HEK293T (cell line): ENCODE data around the gene BCAR3.

Source experiments
- CTCF ChIA-PET: fragments of 350-600 bp; formaldehyde crosslinking; extraction: SDS; loops from one replicate; lab custom pipeline; 2021; ENCODE audit warnings: antibody characterized with exemption, inconsistent platforms; lab: Yijun Ruan, JAX
- POLR2A ChIA-PET: fragments of 350-600 bp; formaldehyde crosslinking; extraction: SDS; loops from one replicate; lab custom pipeline; 2020; ENCODE audit warnings: antibody characterized with exemption, inconsistent platforms; lab: Yijun Ruan, JAX
- DNase-seq: peaks from one replicate; pipeline ENCODE4 v3.0.0; 2012; ENCODE audit warnings: mixed read lengths; ENCODE audit errors: extremely low spot score
- ARNT ChIP-seq: fragments of 450-650 bp; IDR thresholded peaks from 2 replicates; pipeline ENCODE4 v1.6.1; 2017; ENCODE audit warnings: mild to moderate bottlenecking
- BHLHE40 ChIP-seq: fragments of 450-650 bp; IDR thresholded peaks from 2 replicates; pipeline ENCODE4 v1.6.1; 2016; ENCODE audit warnings: mild to moderate bottlenecking, moderate library complexity, borderline replicate concordance
- CTBP1 ChIP-seq: fragments of 450-650 bp; IDR thresholded peaks from 2 replicates; pipeline ENCODE4 v1.6.1; 2016; ENCODE audit warnings: borderline replicate concordance
- ELF4 ChIP-seq: fragments of 450-650 bp; IDR thresholded peaks from 2 replicates; pipeline ENCODE4 v1.6.1; 2017; ENCODE audit warnings: antibody characterized with exemption
- FOXA1 ChIP-seq: fragments of 450-650 bp; IDR thresholded peaks from 2 replicates; pipeline ENCODE4 v1.6.1; 2016; ENCODE audit warnings: mild to moderate bottlenecking
- FOXK2 ChIP-seq: fragments of 450-650 bp; IDR thresholded peaks from 2 replicates; pipeline ENCODE4 v1.6.1; 2016; ENCODE audit warnings: mild to moderate bottlenecking
- FOXM1 ChIP-seq: fragments of 450-650 bp; IDR thresholded peaks from 2 replicates; pipeline ENCODE4 v1.6.1; 2017; ENCODE audit warnings: mild to moderate bottlenecking, borderline replicate concordance
- HDGF ChIP-seq: fragments of 450-650 bp; IDR thresholded peaks from 2 replicates; pipeline ENCODE4 v1.6.1; 2017; ENCODE audit warnings: antibody characterized with exemption, borderline replicate concordance
- L3MBTL2 ChIP-seq: fragments of 450-650 bp; conservative IDR thresholded peaks from 2 replicates; pipeline ENCODE4 v1.6.1; 2016; ENCODE audit warnings: mild to moderate bottlenecking
- LEF1 ChIP-seq: fragments of 450-650 bp; IDR thresholded peaks from 2 replicates; pipeline ENCODE4 v1.6.1; 2017; ENCODE audit warnings: mild to moderate bottlenecking, borderline replicate concordance
- NFRKB ChIP-seq: fragments of 450-650 bp; IDR thresholded peaks from 2 replicates; pipeline ENCODE4 v1.6.1; 2016; ENCODE audit warnings: mild to moderate bottlenecking, moderate library complexity
- PKNOX1 ChIP-seq: fragments of 450-650 bp; IDR thresholded peaks from 2 replicates; pipeline ENCODE4 v1.6.1; 2016
- SP1 ChIP-seq: fragments of 450-650 bp; IDR thresholded peaks from 2 replicates; pipeline ENCODE4 v1.6.1; 2017
- SUZ12 ChIP-seq: fragments of 450-650 bp; IDR thresholded peaks from 2 replicates; pipeline ENCODE4 v1.6.1; 2016; ENCODE audit warnings: mild to moderate bottlenecking
- TARDBP ChIP-seq: fragments of 450-650 bp; IDR thresholded peaks from 2 replicates; pipeline ENCODE4 v1.6.1; 2016
- ZNF384 ChIP-seq: fragments of 450-650 bp; IDR thresholded peaks from 2 replicates; pipeline ENCODE4 v1.6.1; 2016

The BCAR3 gene

GRCh38 chr1:93712741-93713140 lies 31.1 kb upstream of the BCAR3 start:
- CTCF ChIA-PET, result no interaction called here
- POLR2A ChIA-PET, result interaction anchor here (1.2 kb wide), 1 partner anchor 40 kb away, joined by 4 read pairs; no protein-coding TSS in a partner anchor

DNA sequence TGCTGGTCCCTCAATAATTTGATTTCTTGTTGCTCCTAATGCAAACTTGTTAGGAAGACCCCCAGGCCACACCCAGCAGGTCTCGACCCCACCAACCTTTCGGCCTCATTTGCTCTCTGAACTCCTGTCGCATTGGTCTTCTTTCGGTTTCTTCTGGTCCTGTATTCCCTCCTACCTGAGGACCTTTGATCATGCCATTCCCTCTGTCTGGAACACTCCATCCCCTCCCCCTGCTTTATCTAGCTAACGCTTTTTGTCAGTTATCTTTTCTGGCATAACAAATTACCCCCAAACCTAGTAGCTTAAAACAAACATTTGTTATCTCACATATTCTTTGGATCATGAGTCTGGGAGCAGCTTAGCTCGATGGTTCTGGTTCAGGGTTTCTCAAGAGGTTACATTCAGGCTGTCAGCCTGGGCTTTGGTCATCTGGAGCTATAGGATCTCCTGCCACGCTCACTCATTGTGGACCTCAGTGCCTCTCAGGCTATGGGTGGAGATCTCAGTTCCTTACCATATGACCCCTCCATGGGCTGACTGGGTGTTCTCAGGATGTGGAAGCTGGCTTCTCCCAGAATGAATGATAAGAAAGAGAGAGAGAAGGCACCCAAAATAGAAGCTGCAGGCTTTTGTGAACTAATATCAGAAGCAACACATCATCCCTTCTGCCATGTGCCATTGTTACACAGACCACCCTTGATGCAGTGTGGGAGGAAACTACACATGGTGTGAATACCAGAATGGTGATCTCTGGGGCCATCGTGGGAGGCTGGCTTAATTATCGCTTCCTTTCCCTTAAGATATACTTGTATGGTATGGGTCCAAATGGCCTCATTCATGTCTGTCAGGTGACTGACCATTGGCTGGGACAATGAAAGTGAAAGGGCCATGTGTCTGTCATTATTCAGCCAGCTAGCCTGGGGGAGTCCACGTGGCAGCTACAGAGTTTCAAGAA lies 29.1 kb upstream of the BCAR3 start:
- CTCF ChIA-PET, result interaction anchor here (1.2 kb wide), 1 partner anchor 82 kb away, joined by 3 read pairs; no protein-coding TSS in a partner anchor
- POLR2A ChIA-PET, result no interaction called here
- no peak for DNase-seq
- TF ChIP-seq BHLHE40 (no peak), TARDBP (no peak), CTBP1 (no peak), ELF4 (no peak), SP1 (no peak), ARNT (no peak), FOXK2 (no peak), SUZ12 (no peak), NFRKB (no peak), HDGF (no peak), FOXM1 (no peak), PKNOX1 (no peak), FOXA1 (no peak), LEF1 (no peak), ZNF384 (no peak), L3MBTL2 (no peak)

More at GRCh38 chr1:93712741-93713140, 31.1 kb upstream of the BCAR3 start:
- TF ChIP-seq TARDBP (no peak), PKNOX1 (no peak)
- no peak for DNase-seq

- ChIA-PET CTCF (no interaction called here), POLR2A (interaction anchor here (0.8 to 1.3 kb wide), 2 partner anchors 12 to 171 kb away, joined by 3 read pairs; no protein-coding TSS in a partner anchor)
- no peak for DNase-seq
- TF ChIP-seq TARDBP, result no peak
- no peak for TF ChIP-seq FOXM1
- TF ChIP-seq LEF1, result no peak
- TF ChIP-seq FOXA1, result no peak
- TF ChIP-seq CTBP1, result no peak
- TF ChIP-seq FOXK2, result no peak
- TF ChIP-seq NFRKB, result no peak
- no peak for TF ChIP-seq SUZ12
- no peak for TF ChIP-seq ZNF384
- TF ChIP-seq BHLHE40, result no peak
- no peak for TF ChIP-seq ELF4
- TF ChIP-seq SP1, result no peak
These were observed 27.3 kb upstream of the BCAR3 start for GRCh38 chr1:93708734-93709481.

DNA sequence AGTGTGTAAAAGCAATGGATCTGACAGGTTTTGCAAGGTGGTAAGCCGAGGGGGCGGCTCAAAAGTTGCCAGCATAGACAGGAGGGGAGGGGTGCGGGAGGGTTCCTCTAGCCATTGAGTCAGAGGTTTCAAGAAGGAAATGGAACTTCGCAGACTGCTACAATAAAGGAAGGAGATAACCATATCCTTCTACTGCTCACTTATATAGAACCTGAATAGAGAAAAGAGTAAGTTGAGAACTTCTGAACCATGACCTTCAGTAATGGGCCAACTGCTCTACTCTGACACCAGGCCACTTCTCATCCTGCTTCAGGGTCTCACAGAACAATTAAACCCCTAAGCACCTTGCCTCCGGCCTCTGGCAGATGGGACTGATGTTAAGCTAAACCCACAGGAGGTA lies 26.3 kb upstream of the BCAR3 start:
- ChIA-PET POLR2A (interaction anchor here (1.3 kb wide), 1 partner anchor 11 kb away, joined by 3 read pairs; no protein-coding TSS in a partner anchor), CTCF (no interaction called here)
- no peak for DNase-seq
- TF ChIP-seq BHLHE40 (no peak), SP1 (no peak), FOXA1 (no peak), LEF1 (no peak), NFRKB (no peak), FOXK2 (no peak), ZNF384 (no peak), HDGF (no peak), CTBP1 (no peak), SUZ12 (no peak), L3MBTL2 (no peak), PKNOX1 (no peak), ELF4 (no peak), FOXM1 (no peak), ARNT (no peak)

GRCh38 chr1:93705892-93706500 lies 24.4 kb upstream of the BCAR3 start:
- no peak for DNase-seq
- POLR2A ChIA-PET, result no interaction called here
- CTCF ChIA-PET, result interaction anchor here (0.6 to 1.4 kb wide), 3 partner anchors 12 to 24 kb away, joined by 3 to 7 read pairs (median 4); partner anchors contain the start of gene BCAR3
- TF ChIP-seq TARDBP, result no peak
- TF ChIP-seq FOXK2, result no peak
- no peak for TF ChIP-seq ELF4
- TF ChIP-seq FOXA1, result no peak
- TF ChIP-seq SP1, result no peak
- no peak for TF ChIP-seq PKNOX1
- TF ChIP-seq ARNT, result no peak
- no peak for TF ChIP-seq L3MBTL2
- no peak for TF ChIP-seq CTBP1
- no peak for TF ChIP-seq SUZ12
- no peak for TF ChIP-seq FOXM1
- no peak for TF ChIP-seq NFRKB
- no peak for TF ChIP-seq BHLHE40
